ENCODE results near the gene SLC12A6.

DNA sequence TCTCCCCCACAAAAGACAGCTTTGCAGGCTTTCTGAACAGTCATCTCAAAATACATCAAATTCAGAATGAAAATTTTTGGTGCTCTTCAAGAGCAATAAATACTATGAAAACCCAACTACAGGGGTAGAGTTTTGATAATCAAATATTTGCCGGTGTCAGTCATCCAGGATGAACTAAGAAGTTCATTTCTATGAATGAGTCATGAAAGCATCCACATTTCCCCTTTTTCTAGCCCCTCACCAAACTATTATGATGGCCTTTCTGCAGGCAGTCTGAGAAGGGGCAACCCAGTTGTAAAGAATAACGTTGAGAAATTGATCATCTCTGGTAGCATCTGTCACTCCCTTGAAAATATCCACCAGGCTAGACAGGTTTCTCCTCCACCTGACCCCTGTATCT lies 32.5 kb upstream of the SLC12A6 start:
- TF ChIP-seq POLR2A (IDR thresholded peaks at IDR 0.05), result no peak
- TF ChIP-seq, protein P1, sequence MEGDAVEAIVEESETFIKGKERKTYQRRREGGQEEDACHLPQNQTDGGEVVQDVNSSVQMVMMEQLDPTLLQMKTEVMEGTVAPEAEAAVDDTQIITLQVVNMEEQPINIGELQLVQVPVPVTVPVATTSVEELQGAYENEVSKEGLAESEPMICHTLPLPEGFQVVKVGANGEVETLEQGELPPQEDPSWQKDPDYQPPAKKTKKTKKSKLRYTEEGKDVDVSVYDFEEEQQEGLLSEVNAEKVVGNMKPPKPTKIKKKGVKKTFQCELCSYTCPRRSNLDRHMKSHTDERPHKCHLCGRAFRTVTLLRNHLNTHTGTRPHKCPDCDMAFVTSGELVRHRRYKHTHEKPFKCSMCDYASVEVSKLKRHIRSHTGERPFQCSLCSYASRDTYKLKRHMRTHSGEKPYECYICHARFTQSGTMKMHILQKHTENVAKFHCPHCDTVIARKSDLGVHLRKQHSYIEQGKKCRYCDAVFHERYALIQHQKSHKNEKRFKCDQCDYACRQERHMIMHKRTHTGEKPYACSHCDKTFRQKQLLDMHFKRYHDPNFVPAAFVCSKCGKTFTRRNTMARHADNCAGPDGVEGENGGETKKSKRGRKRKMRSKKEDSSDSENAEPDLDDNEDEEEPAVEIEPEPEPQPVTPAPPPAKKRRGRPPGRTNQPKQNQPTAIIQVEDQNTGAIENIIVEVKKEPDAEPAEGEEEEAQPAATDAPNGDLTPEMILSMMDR (IDR thresholded peaks at IDR 0.05), result no peak
- no peak for TF ChIP-seq POLR2AphosphoS5 (IDR thresholded peaks at IDR 0.05)
